Naive thymus-derived CD4-positive, alpha-beta T cell (primary cell): ENCODE measurements around the gene STXBP2. TPM values are rescaled to one million over a fixed set of nuclear protein-coding genes. Genes with fewer than 3 reads are reported as not detected.

Experiments used
- ATAC-seq: fragments of 150-1000 bp; cut with Tn5 transposase; 2 replicates; pipeline ENCODE4 v1.10.0; 2021; ENCODE audit warnings: mild to moderate bottlenecking, moderate library complexity
- CTCF ChIA-PET: fragments of 350-600 bp; sonication (Branson Sonifier 250); formaldehyde crosslinking; loops from one replicate; lab custom pipeline; 2021; ENCODE audit warnings: antibody characterized with exemption; lab: Charles Lee
- POLR2A ChIA-PET: fragments of 350-600 bp; sonication (Branson Sonifier 250); formaldehyde crosslinking; loops from one replicate; lab custom pipeline; 2021; ENCODE audit warnings: antibody characterized with exemption, inconsistent platforms; lab: Charles Lee
- DNase-seq, 9 donors: peaks; one replicate each; pipeline versions ENCODE4 v3.0.0 to v3.0.0-alpha.2; 2020 to 2022; ENCODE audit warnings: mixed read lengths in 1 of 9
- H3K27ac ChIP-seq: one replicate; pipeline ENCODE4 v1.7.0; 2013; ENCODE audit warnings: mild to moderate bottlenecking, low read depth, low read length, moderate library complexity
- H3K27me3 ChIP-seq, 2 donors: one replicate each; pipeline ENCODE4 v1.7.0; 2013; ENCODE audit warnings: low read length in 2 of 2, mild to moderate bottlenecking in 2 of 2, moderate library complexity in 2 of 2; ENCODE audit not compliant: control insufficient read depth in 2 of 2, insufficient read depth in 2 of 2
- H3K36me3 ChIP-seq, 3 experiments: 1 replicate in 2 of 3; 2 replicates in 1 of 3; pipeline ENCODE4 v1.7.0; 2013; ENCODE audit warnings: low read length in 3 of 3, mild to moderate bottlenecking in 3 of 3, moderate library complexity in 1 of 3; ENCODE audit not compliant: insufficient read depth in 3 of 3, control insufficient read depth in 2 of 3
- H3K4me1 ChIP-seq, 2 donors: one replicate each; pipeline ENCODE4 v1.7.0; 2013; ENCODE audit warnings: low read length in 2 of 2, mild to moderate bottlenecking in 2 of 2, moderate library complexity in 1 of 2; ENCODE audit not compliant: control insufficient read depth in 2 of 2, insufficient read depth in 2 of 2
- H3K4me3 ChIP-seq: 2 replicates; pipeline ENCODE4 v1.7.0; 2013; ENCODE audit warnings: mild to moderate bottlenecking, low read length
- H3K9me3 ChIP-seq, 3 experiments: 1 replicate in 2 of 3; 2 replicates in 1 of 3; pipeline ENCODE4 v1.7.0; 2013; ENCODE audit warnings: low read length in 3 of 3; ENCODE audit not compliant: control insufficient read depth in 2 of 3
- H3K27ac Mint-ChIP-seq, 9 donors: one replicate each; pipeline ENCODE4 v1.8.0; 2020 to 2022; ENCODE audit warnings: mixed read lengths in 9 of 9, mild to moderate bottlenecking in 8 of 9, moderate library complexity in 5 of 9, inconsistent platforms in 2 of 9
- H3K27me3 Mint-ChIP-seq, 5 donors: one replicate each; pipeline ENCODE4 v1.8.0; 2021 to 2022; ENCODE audit warnings: mixed read lengths in 5 of 5, mild to moderate bottlenecking in 1 of 5
- H3K36me3 Mint-ChIP-seq, 5 donors: one replicate each; pipeline ENCODE4 v1.8.0; 2020 to 2022; ENCODE audit warnings: mixed read lengths in 5 of 5, mild to moderate bottlenecking in 3 of 5, inconsistent platforms in 1 of 5
- H3K4me1 Mint-ChIP-seq, 7 donors: one replicate each; pipeline ENCODE4 v1.8.0; 2020 to 2022; ENCODE audit warnings: mixed read lengths in 7 of 7, mild to moderate bottlenecking in 3 of 7, inconsistent platforms in 1 of 7
- H3K4me3 Mint-ChIP-seq, 10 donors: one replicate each; pipeline ENCODE4 v1.8.0; 2020 to 2022; ENCODE audit warnings: mild to moderate bottlenecking in 10 of 10, mixed read lengths in 10 of 10, moderate library complexity in 6 of 10, inconsistent platforms in 2 of 10
- H3K9me3 Mint-ChIP-seq, 11 donors: one replicate each; pipeline ENCODE4 v1.8.0; 2020 to 2022; ENCODE audit warnings: mixed read lengths in 11 of 11, mild to moderate bottlenecking in 4 of 11, inconsistent platforms in 1 of 11, moderate library complexity in 1 of 11
- intact Hi-C, 2 donors: fragments of 100-400 bp; cut with micrococcal nuclease; formaldehyde crosslinking; loops; one replicate each; pipeline ENCODE4 v1.15.1; 2023
- polyA plus RNA-seq, 2 donors: library from polyadenylated mRNA; unstranded; fragments of 300-500 nt; fragmentation: Illumina TruSeq; gene quantifications; one replicate each; pipeline ENCODE4 v1.2.3, GENCODE V29; 2021
- total RNA-seq, 6 experiments: library from RNA in 5 of 6; stranded (reverse) in 5 of 6; gene quantifications; 1 replicate in 5 of 6; 2 replicates in 1 of 6; pipeline ENCODE4 v1.2.3 and lab custom pipeline; 2021 to 2026

Gene STXBP2
- total RNA-seq (100 to 1,000 TPM; 158 to 411 (median 187) TPM), polyA plus RNA-seq (10 to 100 TPM; 52.8 to 61.1 TPM), total RNA-seq (lab: John Stamatoyannopoulos, UW) (13.6 reads per million, percentile 42 among the genes with 10 or more reads in this experiment)

- ChIA-PET CTCF (interaction anchor here (1.5 kb wide), 1 partner anchor 44 kb away, joined by 7 read pairs; the partner anchor contains the start of gene TRAPPC5), POLR2A (interaction anchor here (1.3 to 2.9 kb wide), 3 partner anchors 7 to 12 kb away, joined by 4 to 15 read pairs (median 8); partner anchors contain the start of genes PET100 and XAB2)
- peak within 1 kb of the TSS; percentile 80 to 92 (median 88) for H3K27ac Mint-ChIP-seq
- peaks cover 0 to 13% (median 8%) of the 10 kb centered on the region in 5 donors for H3K36me3 Mint-ChIP-seq
- Histone ChIP-seq H3K4me1 (peaks cover 10 to 20% of the 10 kb centered on the region in 2 donors), H3K27ac (peak within 1 kb of the TSS; percentile 89), H3K36me3 (peaks cover 0 to 34% (median 0%) of the 10 kb centered on the region in 3 experiments), H3K27me3 (no peaks in the 10 kb centered on the region), H3K9me3 (no peaks in the 10 kb centered on the region), H3K4me3 (peak within 1 kb of the TSS; percentile 81)
- no peaks in the 10 kb centered on the region for H3K27me3 Mint-ChIP-seq
- peak within 1 kb of the TSS; percentile 75 to 89 (median 82) for H3K4me3 Mint-ChIP-seq
- H3K4me1 Mint-ChIP-seq = peaks cover 15 to 49% (median 31%) of the 10 kb centered on the region in 7 donors
- peaks cover 0 to 5% (median 0%) of the 10 kb centered on the region in 11 donors for H3K9me3 Mint-ChIP-seq
- peak; percentile 87 to 95 (median 93) for DNase-seq
- peak; percentile 98 for ATAC-seq
- intact Hi-C loops = loop anchor here (1.0 kb wide), 3 partner anchors 8 to 192 kb away; partner anchors contain the start of genes PET100 (in 2 of the 2) and XAB2 (in 2 of the 2)
These were observed at the start of gene STXBP2 for GRCh38 chr19:7636691-7637373. TSS of gene STXBP2 (plus strand) at chr19:7637110. CDS start at chr19:7637150, 40 bp downstream.

DNA sequence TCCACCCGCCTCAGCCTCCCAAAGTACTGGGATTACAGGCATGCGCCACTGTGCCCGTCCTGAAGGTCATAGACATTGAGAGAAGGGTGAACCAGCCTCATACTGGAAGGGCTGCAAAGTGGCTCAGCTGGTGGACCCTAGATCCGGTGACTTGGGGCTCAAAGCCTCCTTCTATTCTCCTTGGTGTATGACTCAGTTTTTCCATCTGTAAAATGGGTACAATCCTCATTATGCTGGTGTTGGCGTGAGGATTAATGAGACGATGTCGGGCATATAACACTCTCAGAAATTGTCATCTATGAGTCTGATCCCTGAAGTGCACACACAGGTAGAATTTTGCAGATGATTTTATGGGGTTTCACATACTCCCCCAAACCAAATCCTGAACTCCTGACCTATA lies 47.1 kb upstream of the STXBP2 start:
- Mint-ChIP-seq H3K27me3 (peaks cover 9 to 30% (median 16%) of the 10 kb centered on the region in 5 donors), H3K4me3 (no peak overlapping the region), H3K9me3 (no peaks in the 10 kb centered on the region), H3K36me3 (no peaks in the 10 kb centered on the region), H3K4me1 (peaks cover 0 to 3% (median 0%) of the 10 kb centered on the region in 7 donors), H3K27ac (no peak overlapping the region)
- CTCF ChIA-PET = no interaction called here
- no peak overlapping the region for H3K27ac ChIP-seq
- DNase-seq = no peak
- intact Hi-C loops = no loop called here
- H3K27me3 ChIP-seq = no peaks in the 10 kb centered on the region
- H3K4me3 ChIP-seq = no peak overlapping the region
- ATAC-seq = no peak
- H3K4me1 ChIP-seq = no peaks in the 10 kb centered on the region
- POLR2A ChIA-PET = no interaction called here
- no peaks in the 10 kb centered on the region for H3K9me3 ChIP-seq
- no peaks in the 10 kb centered on the region for H3K36me3 ChIP-seq

DNA sequence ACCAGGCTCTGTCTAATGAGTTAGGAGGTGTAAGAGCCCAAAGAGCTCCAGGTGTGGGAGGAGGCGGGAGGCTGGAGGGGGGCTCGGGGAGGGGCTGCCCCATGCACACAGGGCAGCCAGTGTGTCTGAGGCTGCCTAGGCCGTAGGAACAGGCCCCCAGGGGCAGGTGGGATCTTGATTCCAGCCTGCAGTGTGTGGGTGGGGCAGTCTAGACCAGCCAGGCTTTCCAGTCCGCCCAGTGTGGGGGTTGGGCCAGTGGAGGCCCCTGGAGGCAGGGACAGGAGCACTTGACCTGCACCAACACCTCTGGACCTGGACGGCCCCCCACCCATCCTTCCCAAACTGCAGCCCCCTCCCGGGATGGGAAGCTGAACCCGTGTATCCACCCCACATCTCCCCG lies 46.7 kb upstream of the STXBP2 start:
- no peaks in the 10 kb centered on the region for H3K9me3 ChIP-seq
- no peaks in the 10 kb centered on the region for H3K36me3 ChIP-seq
- ATAC-seq (no peak), DNase-seq (no peak)
- H3K27ac ChIP-seq = no peak overlapping the region
- ChIA-PET CTCF (no interaction called here), POLR2A (no interaction called here)
- H3K4me1 Mint-ChIP-seq = peaks cover 0 to 3% (median 3%) of the 10 kb centered on the region in 7 donors
- H3K4me3 ChIP-seq = no peak overlapping the region
- no peaks in the 10 kb centered on the region for H3K27me3 ChIP-seq
- H3K27me3 Mint-ChIP-seq = peaks cover 13 to 34% (median 20%) of the 10 kb centered on the region in 5 donors
- no peak overlapping the region for H3K4me3 Mint-ChIP-seq
- no peak overlapping the region for H3K27ac Mint-ChIP-seq
- intact Hi-C loops = no loop called here
- H3K4me1 ChIP-seq = no peaks in the 10 kb centered on the region
- no peaks in the 10 kb centered on the region for H3K36me3 Mint-ChIP-seq
- peaks cover 0 to 2% (median 0%) of the 10 kb centered on the region in 11 donors for H3K9me3 Mint-ChIP-seq

- Histone ChIP-seq H3K4me3 (peak within 1 kb of the TSS; percentile 30), H3K9me3 (no peaks in the 10 kb centered on the region), H3K4me1 (no peaks in the 10 kb centered on the region), H3K27ac (no peak within 1 kb of the TSS), H3K36me3 (no peaks in the 10 kb centered on the region), H3K27me3 (peaks cover 0 to 5% of the 10 kb centered on the region in 2 donors)
- Mint-ChIP-seq H3K27ac (peak within 1 kb of the TSS in 1 of 9 donors; percentile 0), H3K4me3 (peak within 1 kb of the TSS; percentile 39 to 86 (median 69)), H3K27me3 (peaks cover 29 to 59% (median 41%) of the 10 kb centered on the region in 5 donors), H3K36me3 (peaks cover 0 to 1% (median 0%) of the 10 kb centered on the region in 5 donors), H3K4me1 (peaks cover 0 to 9% (median 4%) of the 10 kb centered on the region in 7 donors), H3K9me3 (peaks cover 0 to 4% (median 0%) of the 10 kb centered on the region in 11 donors)
- intact Hi-C loops = no loop called here
- DNase-seq (peak in 7 of 9 donors; percentile 17 to 48 (median 42)), ATAC-seq (peak; percentile 84)
- ChIA-PET CTCF (no interaction called here), POLR2A (interaction anchor here (1.2 kb wide), 1 partner anchor 34 kb away, joined by 3 read pairs; the partner anchor contains the start of gene PET100)
These were observed 41.3 kb upstream of the STXBP2 start, which contains the start of gene CAMSAP3 for GRCh38 chr19:7595466-7596133. TSS of gene CAMSAP3 (plus strand) at chr19:7595863. CDS start at chr19:7596003, 140 bp downstream.

DNA sequence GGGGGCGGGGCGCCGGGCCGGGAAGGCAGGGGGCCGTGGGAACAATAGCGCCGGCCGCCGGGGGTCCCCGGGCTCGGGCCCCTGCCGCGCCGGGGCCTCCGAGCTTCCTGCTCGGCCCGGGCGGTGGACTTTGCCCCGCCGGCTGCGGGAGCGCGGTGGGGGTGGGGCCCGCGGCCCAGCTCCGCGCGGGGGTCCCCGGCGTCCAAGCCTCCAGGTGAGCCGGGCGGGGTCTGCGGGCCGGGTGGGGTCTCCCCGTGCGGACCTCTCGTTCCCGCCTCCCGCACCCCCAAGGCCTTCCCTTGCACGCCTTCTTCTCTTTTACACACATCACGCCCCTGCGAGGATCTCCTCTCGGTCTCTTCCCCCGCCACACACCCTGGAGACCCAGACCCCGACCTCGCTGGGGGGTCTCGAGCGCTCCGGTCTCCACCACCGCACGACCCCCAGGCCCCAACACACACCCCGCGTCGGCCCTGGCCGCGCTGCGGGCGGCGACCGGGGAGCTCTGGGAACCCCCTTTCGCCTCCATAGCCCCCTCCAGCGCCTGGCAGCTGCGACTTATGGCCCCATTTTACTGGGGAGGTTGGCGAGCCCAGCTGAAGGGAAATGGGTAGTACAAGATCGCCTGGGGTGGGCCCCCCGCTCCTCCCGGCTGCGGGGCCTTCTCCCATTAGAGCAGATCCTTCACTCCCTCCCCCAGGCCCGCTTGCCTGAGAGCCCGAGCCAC lies 40.5 kb upstream of the STXBP2 start:
- H3K27me3 ChIP-seq = peaks cover 0 to 5% of the 10 kb centered on the region in 2 donors
- CTCF ChIA-PET = interaction anchor here (1.0 kb wide), 1 partner anchor 494 kb away, joined by 6 read pairs; no protein-coding TSS in a partner anchor

More for the DNA sequence above, 40.5 kb upstream of the STXBP2 start:
- H3K27ac Mint-ChIP-seq = no peak overlapping the region
- DNase-seq = no peak
- Histone ChIP-seq H3K4me1 (no peaks in the 10 kb centered on the region), H3K4me3 (no peak overlapping the region), H3K9me3 (no peaks in the 10 kb centered on the region), H3K27ac (no peak overlapping the region), H3K36me3 (no peaks in the 10 kb centered on the region)
- peaks cover 0 to 9% (median 4%) of the 10 kb centered on the region in 7 donors for H3K4me1 Mint-ChIP-seq
- POLR2A ChIA-PET = interaction anchor here (1.2 kb wide), 1 partner anchor 34 kb away, joined by 3 read pairs; the partner anchor contains the start of gene PET100
- peak overlapping the region in 9 of 10 donors; percentile 37 to 80 (median 54) for H3K4me3 Mint-ChIP-seq
- intact Hi-C loops = no loop called here
- ATAC-seq = no peak
- peaks cover 0 to 1% (median 0%) of the 10 kb centered on the region in 5 donors for H3K36me3 Mint-ChIP-seq
- peaks cover 0 to 6% (median 0%) of the 10 kb centered on the region in 11 donors for H3K9me3 Mint-ChIP-seq
- H3K27me3 Mint-ChIP-seq = peaks cover 29 to 55% (median 41%) of the 10 kb centered on the region in 5 donors
